Cortex of kidney (tissue), 1 donor: ENCODE data around the gene RNF144B.
"Not testable (repeated sequence)": the region's sequence is repeated elsewhere in the genome, so short reads cannot be mapped to it uniquely, and the experiment has no call there.

Experiments used
- DNase-seq: peaks from one replicate; lab custom pipeline; 2025; lab: John Stamatoyannopoulos, UW

The RNF144B gene

DNA sequence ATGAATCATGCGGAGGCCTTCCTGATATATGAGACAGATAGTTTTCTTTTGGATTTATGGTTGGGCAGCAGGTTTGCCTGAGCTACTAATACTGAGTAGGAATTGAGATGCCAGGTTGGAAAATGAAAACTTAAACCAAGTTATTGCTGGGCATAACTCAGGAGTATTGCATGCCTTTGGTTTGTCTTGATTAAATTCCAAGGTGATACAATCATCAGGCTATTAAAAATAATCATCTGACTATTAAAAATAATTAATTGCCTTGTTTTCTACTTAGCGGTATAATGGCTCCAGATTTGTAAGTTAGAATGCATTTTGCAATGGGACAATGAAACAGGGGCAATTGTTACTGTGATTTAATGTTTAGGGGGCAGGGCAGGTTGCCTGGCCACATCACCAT is 15.5 kb upstream of the RNF144B start:
- DNase-seq: no peak

DNA sequence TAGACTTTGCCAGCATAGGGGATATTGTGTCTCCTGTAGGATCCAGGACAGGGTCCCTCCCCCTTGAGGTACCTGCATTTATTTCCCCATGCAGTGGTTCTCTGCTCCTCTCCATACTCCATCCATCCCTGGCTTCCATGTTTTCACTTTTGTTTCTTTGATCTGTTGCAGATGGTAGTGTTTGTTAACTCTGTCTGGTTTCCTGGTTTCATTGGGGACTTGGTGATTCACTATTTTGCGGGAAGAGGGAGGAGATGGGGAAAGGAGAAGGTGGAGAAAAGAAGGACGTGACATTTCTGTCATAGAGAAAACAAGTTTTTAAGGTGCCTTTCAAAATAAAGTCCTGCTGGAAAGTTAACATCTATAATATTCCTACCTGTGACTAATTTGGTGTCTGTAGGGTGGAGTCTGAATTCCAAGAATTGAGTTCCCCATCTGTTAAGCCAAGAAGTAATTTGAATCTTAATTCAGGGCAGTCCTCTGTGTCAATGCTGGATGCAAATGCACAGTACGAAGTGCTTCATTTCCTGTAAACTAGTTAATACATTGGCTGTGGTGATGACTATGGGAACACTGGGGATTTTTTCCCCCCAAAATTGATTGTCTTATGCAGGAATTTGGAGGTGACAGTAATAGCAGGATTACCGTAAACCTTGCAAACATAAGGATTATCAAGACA is 6.9 kb upstream of the RNF144B start:
- DNase-seq: no peak

DNA sequence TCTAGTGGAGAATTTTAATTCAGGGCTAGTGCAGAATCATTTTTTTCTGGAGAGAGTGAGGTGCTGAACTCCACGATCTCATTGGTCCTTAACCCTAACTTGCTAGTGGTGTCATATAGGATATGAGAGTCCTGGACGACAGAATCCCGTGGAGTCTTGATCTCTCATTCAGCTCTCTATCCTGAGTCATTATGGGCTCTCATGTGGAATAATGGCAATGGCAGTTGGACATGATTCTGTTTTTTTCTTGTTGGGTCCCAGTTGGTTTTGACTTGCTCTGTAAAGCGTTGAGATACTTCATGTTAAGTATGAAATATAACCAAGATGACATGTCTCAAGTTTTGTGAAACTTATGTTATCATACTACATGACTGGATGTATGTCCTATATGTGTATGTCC is 6.3 kb upstream of the RNF144B start:
- DNase-seq: no peak

DNA sequence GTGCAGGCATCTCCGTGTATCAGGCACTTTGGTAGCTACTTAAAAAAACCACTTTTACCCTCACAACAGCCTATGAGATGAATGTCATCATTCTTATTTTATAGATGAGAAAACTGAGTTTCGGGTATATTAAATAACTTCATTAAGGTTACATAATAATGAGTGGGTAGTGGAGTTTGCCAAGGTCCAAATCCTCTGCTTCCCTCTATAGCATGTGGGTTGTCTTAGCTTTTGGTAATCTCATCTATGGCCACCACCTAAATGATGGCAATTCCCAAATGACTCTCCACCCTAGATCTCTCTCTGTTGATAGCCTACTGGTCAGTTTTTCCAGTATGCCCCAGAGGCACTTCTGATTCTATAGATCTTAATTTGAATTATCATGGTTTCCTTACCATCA is 3.7 kb upstream of the RNF144B start:
- no peak for DNase-seq

DNA sequence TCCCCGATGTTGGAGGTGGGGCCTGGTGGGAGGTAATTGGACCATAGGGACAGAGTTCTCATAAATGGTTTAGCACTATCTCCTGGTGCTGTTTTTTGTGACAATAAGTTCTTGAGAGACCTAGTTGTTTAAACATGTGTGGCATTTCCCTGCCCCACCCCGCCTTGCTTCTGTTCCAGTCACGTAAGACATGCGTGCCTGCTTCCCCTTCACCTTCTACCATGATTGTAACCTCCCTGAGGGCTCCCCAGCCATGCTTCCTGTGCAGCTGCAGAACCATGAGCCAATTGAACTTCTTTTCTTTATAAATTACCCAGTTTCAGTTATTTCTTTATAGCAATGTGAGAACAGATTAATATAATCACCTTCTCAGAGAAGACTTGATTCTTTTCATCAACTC is 2.5 kb upstream of the RNF144B start:
- DNase-seq: no peak

DNA sequence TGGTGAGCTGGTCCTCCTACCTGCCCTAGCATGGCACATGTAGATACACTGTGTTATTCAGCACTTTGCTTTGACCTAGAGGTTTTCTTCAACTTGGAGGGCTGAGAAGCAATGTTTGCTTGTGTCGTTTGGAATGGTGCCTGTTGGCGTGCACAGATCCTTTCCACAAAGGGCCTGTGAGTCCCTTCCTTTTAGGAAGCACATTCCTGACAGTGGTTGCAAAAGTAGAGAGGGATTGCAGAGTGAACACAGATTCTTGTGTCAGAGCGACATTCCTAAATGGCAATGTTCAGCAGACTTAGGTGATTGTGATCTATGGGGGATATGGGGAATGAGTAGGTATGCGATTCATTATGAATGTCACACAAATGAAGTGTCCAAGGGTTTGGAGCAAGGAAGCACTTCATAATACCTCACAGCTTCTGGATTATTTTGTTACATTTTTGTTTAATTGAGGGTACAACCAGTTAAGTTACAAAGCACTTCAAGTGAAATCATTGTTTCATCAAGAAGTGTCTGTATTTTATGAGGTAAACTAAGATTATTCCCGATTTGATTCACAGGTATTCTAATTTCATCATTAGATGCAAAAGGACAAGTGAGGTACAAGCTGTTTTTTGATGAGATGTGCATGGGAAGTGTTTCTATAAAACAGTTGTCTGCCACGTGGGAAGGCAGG is 713 bp upstream of the RNF144B start:
- no peak for DNase-seq

DNA sequence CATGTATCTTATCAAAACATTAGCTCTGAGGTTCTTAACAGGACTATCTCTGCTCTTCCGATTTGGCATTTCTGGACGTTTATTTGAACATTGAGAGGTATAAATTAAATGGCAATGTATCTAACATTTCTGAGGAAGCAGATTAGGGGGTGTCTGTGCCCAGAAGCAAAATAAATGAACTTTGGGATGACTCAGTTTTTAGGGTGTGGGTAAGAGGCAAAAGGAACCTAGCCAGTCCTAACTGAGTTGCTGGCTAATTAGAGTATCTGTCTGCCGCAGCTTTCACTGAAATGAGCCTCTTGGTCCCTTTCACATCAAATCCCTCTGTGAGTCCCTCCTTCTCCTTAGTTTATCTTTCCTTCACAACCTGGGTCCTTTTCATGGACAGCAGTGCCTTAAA is 1.1 kb downstream of the RNF144B start:
- no peak for DNase-seq

DNA sequence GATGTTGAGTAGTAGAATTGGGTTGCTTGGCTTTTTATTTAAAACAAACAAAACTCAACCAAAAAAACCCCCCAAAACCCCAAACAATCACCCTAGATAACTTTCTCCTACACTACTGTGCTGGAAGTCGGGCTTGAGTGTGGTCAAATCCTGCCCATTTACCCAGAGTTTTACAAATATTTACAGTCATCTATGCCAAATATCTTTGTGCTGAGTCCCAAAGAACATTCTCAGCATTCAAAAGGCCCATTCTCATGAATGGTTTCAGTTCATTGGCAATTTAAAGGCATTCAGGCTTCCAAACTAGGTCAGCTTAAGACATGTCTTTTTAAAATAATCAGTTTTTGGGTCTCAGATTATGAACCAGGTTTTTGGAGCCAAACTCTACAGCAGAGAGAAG is 1.8 kb downstream of the RNF144B start:
- no peak for DNase-seq

DNA sequence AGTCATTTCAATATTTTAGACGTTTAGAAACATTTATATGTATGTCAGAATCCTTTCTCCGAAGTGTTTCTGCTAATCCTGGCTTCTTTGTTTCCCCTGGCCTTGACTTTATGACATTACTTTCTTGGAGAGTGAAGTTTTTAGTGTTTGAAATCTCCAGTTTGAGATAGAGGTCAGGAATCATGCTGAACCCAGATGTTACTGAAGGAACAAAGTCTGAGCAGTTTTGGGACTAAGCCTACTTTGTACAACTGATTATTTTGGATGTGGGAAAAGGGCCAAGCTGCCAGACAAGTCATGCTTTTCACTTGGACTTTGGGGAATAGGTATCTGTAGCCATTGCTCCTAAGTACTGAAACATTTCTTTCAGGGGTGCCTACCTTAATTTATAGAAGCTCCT is 2.3 kb downstream of the RNF144B start:
- DNase-seq: no peak

DNA sequence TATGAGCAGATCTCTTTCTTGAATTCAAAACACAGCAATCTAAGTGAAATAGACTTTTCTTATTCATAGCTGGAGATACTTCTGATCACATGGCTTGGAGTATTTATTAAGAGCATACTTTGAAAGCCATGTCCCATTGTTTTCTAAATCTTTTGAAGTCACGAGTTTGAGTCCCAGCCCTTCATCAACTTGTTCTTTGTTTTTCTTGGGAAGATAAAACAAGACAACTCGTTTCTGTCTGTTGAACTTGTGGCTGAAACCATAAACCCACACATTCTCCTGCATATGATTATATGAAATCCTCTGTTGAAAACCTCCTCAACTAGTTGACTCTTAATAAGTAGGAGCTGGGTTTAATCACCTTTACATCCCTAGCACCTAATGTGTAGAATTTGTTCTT is 3.3 kb downstream of the RNF144B start:
- DNase-seq: no peak

DNA sequence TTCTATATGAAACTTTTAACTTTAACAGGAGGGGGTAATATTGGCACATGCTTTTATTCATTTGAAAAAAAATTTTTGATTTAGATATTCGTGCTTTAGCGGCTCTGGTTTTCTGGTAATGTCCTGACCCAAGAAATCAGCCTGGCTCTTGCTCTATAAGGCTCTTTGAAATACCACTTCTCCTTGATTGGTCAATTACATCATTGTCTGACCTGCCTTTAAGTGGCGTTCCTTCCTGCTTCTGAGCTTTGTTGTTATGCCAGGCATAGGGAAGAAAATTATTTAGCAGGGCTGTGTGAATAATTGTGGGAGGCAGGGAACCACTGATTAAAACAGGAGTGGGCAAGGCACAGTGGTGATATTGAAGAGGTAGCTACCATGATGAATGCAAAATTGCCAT is 3.9 kb downstream of the RNF144B start:
- no peak for DNase-seq

DNA sequence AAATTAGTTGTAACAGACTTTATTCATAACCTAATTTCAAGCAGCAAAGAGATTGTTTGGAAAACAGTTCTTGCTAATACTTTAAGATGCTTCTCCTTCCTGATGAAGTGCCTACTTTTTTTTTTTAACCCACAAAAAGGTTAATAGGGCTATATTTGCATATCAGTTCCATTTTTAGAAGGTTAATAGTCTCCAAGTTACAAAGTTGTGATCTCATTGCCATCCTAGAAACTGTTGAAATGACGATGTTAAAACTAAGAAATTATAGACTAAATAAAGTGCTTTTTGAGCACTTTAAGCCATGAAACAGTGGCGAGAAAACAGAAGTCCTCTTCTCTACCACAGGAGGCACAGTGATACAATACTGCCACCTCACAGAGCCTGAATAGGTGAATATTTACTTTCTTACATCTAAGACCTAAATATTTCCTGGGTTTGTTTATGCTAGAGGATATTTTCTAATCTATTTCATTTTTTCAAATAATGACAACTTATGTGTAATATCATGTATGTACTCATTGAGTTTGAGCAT is 5.3 kb downstream of the RNF144B start:
- DNase-seq: no peak

DNA sequence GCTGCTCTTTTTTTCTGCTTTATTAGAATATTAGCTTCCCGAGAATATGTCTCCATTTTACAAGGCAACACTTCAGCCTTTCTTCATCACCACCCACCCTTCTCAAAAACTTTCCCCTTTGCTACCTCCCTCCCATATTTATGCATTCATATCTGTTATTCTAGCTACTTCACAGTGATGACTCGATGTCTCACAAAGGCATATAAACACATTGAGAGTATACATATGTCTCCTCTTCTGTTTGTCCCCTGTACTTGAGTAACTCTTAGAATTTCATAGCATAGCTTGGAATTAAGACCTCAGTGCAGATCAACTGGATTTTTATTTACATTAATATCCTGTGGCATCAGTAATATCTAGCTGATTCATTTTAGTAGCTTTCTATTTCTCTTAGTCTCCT is 6.5 kb downstream of the RNF144B start:
- no peak for DNase-seq

DNA sequence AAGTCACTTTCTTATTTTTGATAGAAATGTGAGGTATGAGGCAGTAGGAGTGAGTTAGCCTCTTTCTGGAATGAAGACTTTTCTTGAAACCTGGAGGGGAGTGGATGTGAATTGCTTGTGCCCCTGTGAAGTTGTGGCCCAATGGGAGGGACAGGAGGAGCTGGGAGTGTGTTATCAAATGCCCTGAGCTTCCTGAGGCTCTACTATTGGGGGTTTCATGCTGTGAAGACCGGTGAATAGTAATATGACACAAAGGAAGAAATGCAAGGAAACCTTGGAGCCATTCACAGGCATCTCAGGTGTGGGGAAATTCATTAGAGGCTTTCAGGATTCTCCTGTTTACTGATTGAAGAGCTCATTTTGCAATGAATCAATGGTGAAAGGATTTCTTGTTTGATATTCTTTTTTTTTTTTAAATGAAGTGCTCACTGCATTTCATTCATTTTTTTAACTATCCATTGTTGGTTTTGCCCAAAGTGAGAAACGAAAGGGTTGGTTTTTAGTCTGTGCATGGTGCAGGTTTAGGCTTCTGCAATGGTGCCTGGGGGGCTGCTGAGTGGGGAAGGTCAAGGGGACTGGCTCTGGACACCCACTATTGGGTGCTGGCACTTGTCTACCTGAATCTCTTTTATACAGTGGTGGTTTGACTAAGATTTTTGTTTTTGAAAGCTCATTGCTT is 8.2 kb downstream of the RNF144B start:
- no peak for DNase-seq

DNA sequence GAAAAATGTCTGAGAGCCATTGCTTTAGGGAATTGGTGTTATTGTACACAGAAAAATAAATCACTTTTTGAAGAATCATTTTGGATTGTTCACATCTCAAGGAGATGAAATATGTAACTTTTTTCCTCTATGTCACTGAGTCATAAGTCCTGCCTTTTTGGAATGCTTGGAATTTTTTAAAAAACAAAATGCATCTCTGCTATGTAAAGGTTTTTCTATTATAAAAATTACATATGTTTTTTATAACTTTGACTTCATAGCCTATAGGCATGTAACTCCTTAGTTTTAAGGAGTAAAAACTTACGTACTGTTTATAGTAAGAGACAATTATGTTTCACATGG is 8.7 kb downstream of the RNF144B start:
- DNase-seq: no peak

DNA sequence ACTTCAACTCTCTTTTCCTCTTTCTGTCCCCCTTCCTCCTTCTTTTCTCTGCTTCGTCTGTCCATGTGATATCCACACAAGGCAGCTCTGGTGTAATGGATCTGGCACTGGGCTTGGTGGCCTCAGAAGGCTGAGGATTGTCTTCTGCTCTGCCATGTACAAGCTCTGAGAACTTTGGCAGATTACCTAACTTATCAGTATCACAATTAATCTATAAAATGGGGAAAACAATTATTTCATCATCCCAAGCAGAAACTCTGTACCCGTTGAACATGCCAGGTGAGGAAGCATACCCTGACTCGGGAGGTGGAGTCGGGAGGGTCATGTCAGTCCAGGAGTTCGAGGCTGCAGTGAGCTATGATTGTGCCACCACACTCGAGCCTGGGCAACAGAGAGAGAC is 10.6 kb downstream of the RNF144B start:
- no peak for DNase-seq

DNA sequence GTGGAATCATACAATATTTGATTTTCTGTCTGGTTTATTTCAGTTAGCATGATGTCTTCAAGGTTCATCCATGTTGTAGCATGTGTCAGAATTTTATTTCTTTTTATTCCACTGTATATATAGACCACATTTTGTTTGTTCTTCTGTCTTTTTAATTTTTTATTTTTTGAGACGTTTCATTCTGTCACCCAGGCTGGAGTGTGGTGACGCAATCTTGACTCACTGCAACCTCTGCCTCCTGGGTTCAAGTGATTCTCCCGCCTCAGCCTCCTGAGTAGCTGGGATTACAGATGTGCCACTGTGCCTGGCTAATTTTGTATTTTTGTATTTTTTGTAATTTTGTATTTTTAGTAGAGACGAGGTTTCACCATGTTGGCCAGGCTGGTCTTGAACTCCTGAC is 11.1 kb downstream of the RNF144B start:
- not testable (repeated sequence) for DNase-seq

DNA sequence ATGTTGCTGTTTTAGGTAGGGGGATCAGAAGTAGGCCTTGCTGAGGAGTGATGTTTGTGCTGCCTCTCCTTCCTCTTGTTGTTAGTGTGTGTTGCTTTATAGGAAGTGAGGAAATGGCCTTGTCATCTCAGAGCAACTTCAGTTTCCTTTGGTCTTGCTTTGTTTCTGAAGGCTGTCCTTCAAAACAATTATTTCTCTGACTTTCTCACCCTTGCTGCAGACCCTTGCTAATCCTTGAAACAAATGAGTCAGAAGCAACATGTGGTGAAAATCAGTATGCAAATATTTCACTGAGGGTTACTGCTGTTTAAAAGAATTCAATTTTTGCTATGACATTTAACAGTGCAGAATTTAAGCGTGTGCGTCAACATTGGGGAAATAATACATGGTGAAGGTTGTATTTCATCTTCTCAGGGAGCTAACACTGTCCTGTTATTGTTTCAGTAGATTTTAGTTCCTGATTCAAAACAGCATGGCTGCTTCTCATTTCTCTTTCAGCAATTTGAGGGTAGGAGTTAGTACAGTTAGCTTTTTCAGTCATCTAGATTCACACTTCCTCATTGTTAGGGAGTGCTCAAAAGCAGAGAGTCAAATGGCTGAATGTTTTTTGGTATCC is 13.8 kb downstream of the RNF144B start:
- DNase-seq: no peak

DNA sequence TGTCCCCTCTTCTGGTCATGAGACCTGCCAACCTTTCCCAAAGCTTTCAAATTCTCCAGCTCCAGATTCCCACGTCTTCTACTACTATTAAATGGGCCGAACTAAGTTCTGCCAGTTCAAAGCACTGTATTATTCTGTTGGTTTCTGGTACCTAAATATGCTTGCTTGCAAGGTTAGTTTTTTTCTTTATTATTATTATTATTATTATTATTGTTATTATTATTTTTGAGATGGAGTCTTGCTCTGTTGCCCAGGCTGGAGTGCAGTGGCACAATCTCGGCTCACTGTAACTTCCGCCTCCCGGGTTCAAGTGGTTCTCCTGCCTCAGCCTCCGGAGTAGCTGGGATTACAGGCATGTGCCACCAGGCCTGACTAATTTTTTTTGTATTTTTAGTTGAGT is 17.8 kb downstream of the RNF144B start:
- DNase-seq: not testable (repeated sequence)

DNA sequence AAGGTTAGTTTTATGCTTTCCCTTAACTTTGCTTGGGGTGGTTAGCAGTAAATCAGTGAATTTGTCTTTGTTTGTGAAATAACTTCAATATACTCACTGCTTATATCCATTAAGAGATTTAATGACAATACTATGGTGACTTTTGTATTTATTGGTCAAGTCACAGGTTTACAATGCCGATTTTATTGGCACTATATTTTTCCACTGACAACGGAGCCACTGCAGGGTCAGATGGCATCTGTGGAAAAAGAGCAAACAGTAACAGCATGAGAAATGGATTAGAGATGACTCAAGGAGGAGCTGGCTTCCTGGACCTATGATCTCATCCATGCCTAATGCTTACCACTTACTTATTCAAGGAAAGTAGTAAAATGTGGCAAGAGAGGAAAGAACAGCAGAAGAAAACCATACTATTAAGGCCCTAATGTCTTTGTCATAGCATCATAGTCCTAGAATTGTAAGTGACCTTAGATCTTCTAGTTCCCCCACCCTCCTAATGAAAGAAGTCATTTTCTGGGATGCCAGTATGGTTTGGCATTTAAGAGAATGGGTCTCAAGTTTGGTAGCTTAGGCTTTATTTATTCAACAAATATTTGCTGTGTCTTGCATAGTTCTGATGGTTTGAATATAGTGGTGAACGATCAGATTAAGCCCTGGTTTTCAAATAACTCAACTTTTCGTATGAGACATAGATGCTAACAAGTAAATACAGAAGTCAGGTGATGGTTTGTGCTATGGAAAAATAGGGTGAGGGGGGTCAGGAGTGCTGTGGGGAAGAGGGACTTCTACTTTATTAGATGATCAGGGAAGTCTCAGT is 18.5 kb downstream of the RNF144B start:
- DNase-seq: no peak

DNA sequence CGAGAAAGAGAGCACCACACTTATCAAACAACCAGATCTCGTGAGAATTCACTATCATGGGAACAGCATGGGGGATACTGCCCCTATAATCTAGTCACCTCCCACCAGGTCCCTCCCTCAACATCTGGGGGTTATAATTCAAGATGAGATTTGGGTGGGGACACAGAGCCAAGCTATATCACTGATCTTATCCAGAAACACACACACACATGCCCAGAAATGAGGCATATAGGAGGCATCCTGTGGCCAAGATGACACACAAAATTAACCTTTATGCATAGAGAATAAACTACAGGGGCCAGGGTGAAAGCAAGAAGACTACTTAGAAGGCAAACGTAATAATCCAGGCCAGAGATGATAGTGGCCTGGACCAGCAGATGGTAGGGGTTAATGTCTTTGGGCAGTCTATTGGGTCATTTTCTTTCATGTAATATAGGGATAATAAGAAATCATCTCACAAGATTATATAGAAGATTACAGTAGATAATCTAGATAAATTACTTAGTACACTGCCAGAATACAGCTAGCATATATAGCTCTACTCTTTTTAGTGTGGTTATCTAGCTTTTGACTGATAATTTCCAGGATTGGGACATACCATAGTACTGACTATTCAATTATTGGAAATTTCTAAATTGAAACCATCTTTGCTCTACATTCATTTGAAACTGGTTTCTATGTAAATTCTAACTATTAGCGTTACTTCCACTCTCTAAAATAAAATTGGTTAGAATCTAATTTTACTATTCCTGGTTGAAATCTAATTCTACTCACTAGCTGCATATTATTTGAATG is 20.0 kb downstream of the RNF144B start:
- DNase-seq: no peak
